Spleen (tissue), 13 donors: ENCODE measurements around the gene MDM4. TPM values are rescaled to one million over a fixed set of nuclear protein-coding genes. Genes with fewer than 3 reads are reported as not detected.
A peak's percentile ranks its signal among the peaks of the same experiment; 100 is the strongest.

Experiments
- DNase-seq: peaks from one replicate; pipeline ENCODE4 v3.0.0-alpha.2; 2020
- H3K27ac ChIP-seq, 8 donors: fragments of 200-600 bp; sonication (generic) in 7 of 8; 1 replicate in 4 of 8; 2 replicates in 4 of 8; pipeline versions ENCODE4 v1.5.0 to v1.8.0; 2016 to 2021; ENCODE audit warnings: inconsistent platforms in 4 of 8, mild to moderate bottlenecking in 4 of 8, moderate library complexity in 1 of 8
- H3K27me3 ChIP-seq, 7 donors: fragments of 200-600 bp; sonication (generic) in 6 of 7; replicated peaks in 1 of 7; 1 replicate in 4 of 7; 2 replicates in 3 of 7; pipeline versions ENCODE4 v1.5.0 to v1.8.0; 2016 to 2021; ENCODE audit warnings: inconsistent platforms in 3 of 7, mild to moderate bottlenecking in 1 of 7
- H3K36me3 ChIP-seq, 6 donors: fragments of 200-600 bp; sonication (generic) in 5 of 6; 1 replicate in 4 of 6; 2 replicates in 2 of 6; pipeline versions ENCODE4 v1.5.0 to v1.8.0; 2016 to 2021; ENCODE audit warnings: inconsistent platforms in 2 of 6
- H3K4me1 ChIP-seq, 6 donors: fragments of 200-600 bp; sonication (generic) in 5 of 6; 1 replicate in 3 of 6; 2 replicates in 3 of 6; pipeline versions ENCODE4 v1.5.0 to v1.8.0; 2016 to 2021; ENCODE audit warnings: inconsistent platforms in 3 of 6
- H3K4me3 ChIP-seq, 8 donors: fragments of 200-600 bp; sonication (generic) in 7 of 8; 1 replicate in 4 of 8; 2 replicates in 4 of 8; pipeline versions ENCODE4 v1.5.0 to v1.8.0; 2016 to 2021; ENCODE audit warnings: inconsistent platforms in 4 of 8, mild to moderate bottlenecking in 4 of 8, moderate library complexity in 2 of 8
- H3K9me3 ChIP-seq, 8 donors: fragments of 200-600 bp; sonication (generic) in 7 of 8; 1 replicate in 4 of 8; 2 replicates in 4 of 8; pipeline versions ENCODE4 v1.5.0 to v1.8.0; 2016 to 2021; ENCODE audit warnings: inconsistent platforms in 4 of 8
- CTCF ChIP-seq, 11 experiments: fragments of 200-600 bp in 7 of 11; fragments of 450-650 bp in 4 of 11; sonication (generic) in 4 of 11; IDR thresholded peaks in 8 of 11; conservative IDR thresholded peaks in 3 of 11; 1 replicate in 7 of 11; 2 replicates in 4 of 11; pipeline versions ENCODE4 v1.4.0 to v1.8.0; 2016 to 2021; ENCODE audit warnings: antibody characterized with exemption in 11 of 11, inconsistent platforms in 4 of 11, mild to moderate bottlenecking in 1 of 11
- POLR2A ChIP-seq, 3 donors: fragments of 450-650 bp; IDR thresholded peaks; one replicate each; pipeline ENCODE4 v1.5.1; 2017; ENCODE audit warnings: antibody characterized with exemption in 3 of 3, mild to moderate bottlenecking in 1 of 3
- POLR2AphosphoS5 ChIP-seq, 3 donors: sonication (generic); formaldehyde crosslinking; IDR thresholded peaks; one replicate each; pipeline ENCODE4 v1.5.1; 2017; ENCODE audit warnings: antibody characterized with exemption in 3 of 3
- WGBS, 5 donors: extraction: QIAGEN DNeasy Blood & Tissue Kit in 3 of 5; methylation state at CpG; one replicate each; pipeline versions ENCODE4 v1.1.5 to v1.1.7; 2013 to 2018; 5-methylcytosine and 5-hydroxymethylcytosine counted together
- intact Hi-C: fragments of 100-400 bp; cut with DNase I; formaldehyde crosslinking; loops from one replicate; pipeline ENCODE4 v1.15.0; 2023; ENCODE audit warnings: low total_unique reads
- long read RNA-seq, 2 donors: transcript quantifications; one replicate each; lab custom pipeline, GENCODE V29; 2026
- polyA plus RNA-seq, 3 donors: library from polyadenylated mRNA; stranded (reverse); fragments of 200-250 nt; gene quantifications; one replicate each; pipeline ENCODE4 v1.2.1, GENCODE V29; 2013
- total RNA-seq, 7 donors: library from RNA; depleted of rRNA in 3 of 7; stranded (reverse); fragments of >200 nt in 3 of 7; fragmentation: NEBNext Ultra II Directional in 4 of 7; extraction: Animal tissue kit (Norgen Biotek cat#: 25700) in 4 of 7; gene quantifications; one replicate each; pipeline versions ENCODE4 v1.1.0 to v1.2.1, GENCODE V29; 2016 to 2021
- donor health status: healthy with polysubstance abuse.
- donor health status: DM: no; HTN: no; CAD: no; lungs with moderate emphysema.
- donor health status: DM: no; HTN: no; CAD: no.
- donor health status: Bipolar disorder and iron deficiency.
- donor health status: healthy.
- donor health status: DM: no; HTN: no; CAD: no.
- donor health status: DM: yes; HTN: yes; CAD: no.

The MDM4 gene
- total RNA-seq (100 to 1,000 TPM; 112 to 192 (median 163) TPM), polyA plus RNA-seq (10 to 100 TPM; 10.6 to 16.8 (median 13.8) TPM)
- long read RNA-seq, donor 1, full-length matches to known transcripts, result 2 of 2 reads
- long read RNA-seq, donor 1, partial matches to known transcripts, result 0 of 2 reads
- long read RNA-seq, donor 1, other reads (novel, unspliced or antisense), result 0 of 2 reads
- long read RNA-seq, donor 2, full-length matches to known transcripts, result 1 of 1 reads
- long read RNA-seq, donor 2, partial matches to known transcripts, result 0 of 1 reads
- long read RNA-seq, donor 2, other reads (novel, unspliced or antisense), result 0 of 1 reads

DNA sequence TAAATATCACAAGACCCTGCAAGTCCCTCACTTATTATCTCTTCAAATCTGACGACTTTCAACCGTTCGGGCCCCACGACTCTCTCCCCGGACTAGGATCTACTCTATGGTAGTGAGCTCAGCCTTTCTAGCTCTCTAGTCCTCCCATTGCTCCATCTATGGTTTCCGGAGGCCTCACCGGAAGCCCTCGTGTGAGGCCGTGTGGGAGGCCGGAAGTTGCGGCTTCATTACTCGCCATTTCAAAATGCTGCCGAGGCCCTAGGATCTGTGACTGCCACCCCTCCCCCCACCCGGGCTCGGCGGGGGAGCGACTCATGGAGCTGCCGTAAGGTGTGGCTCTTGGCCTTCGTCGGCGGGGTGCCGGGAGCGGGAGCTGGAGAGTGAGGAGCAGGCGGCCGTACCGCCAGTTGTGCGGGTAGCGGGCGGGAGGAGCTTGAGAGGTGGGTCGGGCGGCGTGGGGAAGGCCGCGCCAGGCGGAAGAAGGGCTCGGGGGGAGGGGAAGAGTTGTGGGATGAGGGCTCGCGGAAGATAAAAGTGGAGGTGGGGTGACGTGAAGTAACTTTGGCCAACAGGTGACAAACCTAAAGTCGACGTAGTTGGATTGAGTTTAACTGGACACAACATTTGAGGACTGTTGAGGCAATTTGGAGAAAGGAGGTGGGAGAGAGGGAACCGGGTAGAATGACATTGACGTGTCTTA lies at the start of gene MDM4:
Gene MDM4, plus strand, starts transcription at position 227 of the 700 bp plus-strand sequence. CDS start 9,113 bp downstream, outside the sequence.
- H3K9me3 ChIP-seq, result no peaks in the 10 kb centered on the region
- DNase-seq, result peak; percentile 97
- peak within 1 kb of the TSS; percentile 55 to 81 (median 66) for H3K4me3 ChIP-seq
- 0 to 1% (median 0%) methylated on average over 40 to 43 of the region's 43 CpGs for WGBS, 5 donors
- H3K27me3 ChIP-seq, result no peaks in the 10 kb centered on the region
- H3K4me1 ChIP-seq, result peaks cover 50 to 92% (median 81%) of the 10 kb centered on the region in 6 donors
- H3K27ac ChIP-seq, result peak within 1 kb of the TSS; percentile 90 to 99 (median 96)
- TF ChIP-seq POLR2A (IDR thresholded peaks at IDR 0.05) (peak in 2 of 3 donors; percentile 57 to 88), CTCF (IDR thresholded peaks at IDR 0.05 in 8 of 11, conservative IDR thresholded peaks at IDR 0.05 in 3 of 11) (peak in 2 of 11 experiments; percentile 17 to 30), POLR2AphosphoS5 (IDR thresholded peaks at IDR 0.05) (peak; percentile 93 to 97 (median 97))
- intact Hi-C loops, result no loop called here
- peaks cover 0 to 21% (median 0%) of the 10 kb centered on the region in 6 donors for H3K36me3 ChIP-seq

DNA sequence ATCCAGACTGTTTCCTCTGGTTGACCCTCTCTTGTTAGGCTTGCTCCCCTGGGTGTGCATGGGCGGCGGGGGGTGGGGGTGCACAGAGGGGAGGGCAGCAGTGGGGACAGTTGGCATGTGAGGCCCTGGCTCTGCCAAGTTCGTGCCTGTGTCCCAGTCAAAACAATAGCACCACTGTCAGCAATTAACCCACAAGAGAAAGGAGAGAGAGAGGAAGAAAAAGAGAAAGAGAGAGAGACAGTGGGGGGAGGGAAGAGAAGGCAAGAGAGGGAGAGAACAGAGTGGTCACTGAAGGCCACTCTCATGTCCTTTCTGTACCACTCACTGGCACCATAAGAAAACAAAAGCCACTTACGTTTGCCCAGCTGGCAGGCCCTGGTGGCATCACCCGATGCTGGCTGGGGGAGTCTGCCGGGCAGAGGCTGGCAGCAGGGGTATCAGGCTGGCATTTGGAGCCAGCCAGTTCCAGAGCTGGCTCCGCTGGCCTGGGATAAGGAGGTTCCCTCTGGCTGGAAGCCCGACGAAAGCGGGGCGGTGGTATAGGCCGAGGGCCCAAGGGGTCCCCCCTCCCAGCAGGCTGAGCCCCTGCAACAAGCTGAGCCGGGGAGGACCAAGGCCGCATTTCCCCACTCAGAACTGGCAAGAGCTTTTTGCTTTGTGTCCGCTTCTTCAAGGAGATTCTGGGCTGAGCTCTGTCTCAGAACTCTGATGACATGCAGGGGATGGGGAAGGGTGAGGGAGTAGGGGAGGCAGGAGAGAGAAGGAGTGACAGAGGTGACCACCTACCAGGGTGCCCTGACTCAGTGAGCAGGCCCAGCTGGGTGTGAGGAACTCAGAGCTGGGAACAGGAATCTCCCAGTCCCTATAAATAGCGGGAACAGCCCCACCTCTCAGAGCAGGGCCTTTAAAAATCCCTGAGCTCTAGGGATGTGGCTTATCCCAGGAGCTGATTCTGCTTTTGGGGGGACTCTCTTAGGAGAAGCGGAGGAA lies 49.5 kb upstream of the MDM4 start:
- intact Hi-C loops, result no loop called here
- Histone ChIP-seq H3K27ac (peak overlapping the region; percentile 60 to 85 (median 81)), H3K9me3 (no peaks in the 10 kb centered on the region), H3K4me1 (peaks cover 44 to 73% (median 61%) of the 10 kb centered on the region in 6 donors), H3K4me3 (no peak overlapping the region), H3K27me3 (no peaks in the 10 kb centered on the region), H3K36me3 (peaks cover 0 to 46% (median 13%) of the 10 kb centered on the region in 6 donors)
- no peak for TF ChIP-seq POLR2A (IDR thresholded peaks at IDR 0.05)
- no peak for TF ChIP-seq POLR2AphosphoS5 (IDR thresholded peaks at IDR 0.05)
- TF ChIP-seq CTCF (IDR thresholded peaks at IDR 0.05 in 8 of 11, conservative IDR thresholded peaks at IDR 0.05 in 3 of 11), result no peak
- DNase-seq, result no peak
- 48 to 70% (median 64%) methylated on average over 15 to 17 of the region's 17 CpGs for WGBS, 5 donors

GRCh38 chr1:204468206-204468605 lies 48.0 kb upstream of the MDM4 start:
- DNase-seq, result no peak
- TF ChIP-seq POLR2A (IDR thresholded peaks at IDR 0.05), result no peak
- no peak for TF ChIP-seq CTCF (IDR thresholded peaks at IDR 0.05 in 8 of 11, conservative IDR thresholded peaks at IDR 0.05 in 3 of 11)
- TF ChIP-seq POLR2AphosphoS5 (IDR thresholded peaks at IDR 0.05), result no peak

More at GRCh38 chr1:204468206-204468605, 48.0 kb upstream of the MDM4 start:
- intact Hi-C loops, result no loop called here
- Histone ChIP-seq H3K27me3 (no peaks in the 10 kb centered on the region), H3K4me1 (peaks cover 32 to 64% (median 49%) of the 10 kb centered on the region in 6 donors), H3K36me3 (peaks cover 0 to 40% (median 13%) of the 10 kb centered on the region in 6 donors), H3K4me3 (no peak overlapping the region), H3K27ac (no peak overlapping the region), H3K9me3 (no peaks in the 10 kb centered on the region)
- 94 to 97% (median 95%) methylated on average over 9 to 10 of the region's 10 CpGs for WGBS, 5 donors
